Fibroblast of lung (primary cell): Measurements from ENCODE around the gene PFAS.

Experiments used
- CTCF ChIP-seq, 2 donors: IDR thresholded peaks in 1 of 2; conservative IDR thresholded peaks in 1 of 2; 1 replicate in 1 of 2; 2 replicates in 1 of 2; pipeline ENCODE4 v1.5.1; 2011 to 2012; ENCODE audit warnings: low read length in 2 of 2, control low read depth in 1 of 2, inconsistent platforms in 1 of 2, low read depth in 1 of 2, mild to moderate bottlenecking in 1 of 2
- EZH2 ChIP-seq: IDR thresholded peaks from 2 replicates; pipeline ENCODE4 v1.5.1; 2012; ENCODE audit warnings: low read length, control low read depth, mild to moderate bottlenecking; ENCODE audit errors: missing control alignments

GRCh38 chr17:8274816-8275215, 25.7 kb downstream of the PFAS start:
- TF ChIP-seq EZH2, result no peak
- TF ChIP-seq CTCF (conservative IDR thresholded peaks at IDR 0.05 in 1 of 2, IDR thresholded peaks at IDR 0.05 in 1 of 2; ENCODE audit: low read depth in 1 of 2, low read length in 2 of 2), result no peak
